Skin of body (tissue), 2 donors: ENCODE measurements around the gene GFPT2. TPM values are rescaled to one million over a fixed set of nuclear protein-coding genes. Genes with fewer than 3 reads are reported as not detected.

Experiments
- DNase-seq: peaks from one replicate; lab custom pipeline; 2025; lab: John Stamatoyannopoulos, UW
- total RNA-seq: library from RNA; depleted of rRNA; stranded (reverse); fragments of >200 nt; gene quantifications from one replicate; pipeline ENCODE4 v1.2.3, GENCODE V29; 2014

GFPT2 gene
- total RNA-seq = 7.5 TPM

DNA sequence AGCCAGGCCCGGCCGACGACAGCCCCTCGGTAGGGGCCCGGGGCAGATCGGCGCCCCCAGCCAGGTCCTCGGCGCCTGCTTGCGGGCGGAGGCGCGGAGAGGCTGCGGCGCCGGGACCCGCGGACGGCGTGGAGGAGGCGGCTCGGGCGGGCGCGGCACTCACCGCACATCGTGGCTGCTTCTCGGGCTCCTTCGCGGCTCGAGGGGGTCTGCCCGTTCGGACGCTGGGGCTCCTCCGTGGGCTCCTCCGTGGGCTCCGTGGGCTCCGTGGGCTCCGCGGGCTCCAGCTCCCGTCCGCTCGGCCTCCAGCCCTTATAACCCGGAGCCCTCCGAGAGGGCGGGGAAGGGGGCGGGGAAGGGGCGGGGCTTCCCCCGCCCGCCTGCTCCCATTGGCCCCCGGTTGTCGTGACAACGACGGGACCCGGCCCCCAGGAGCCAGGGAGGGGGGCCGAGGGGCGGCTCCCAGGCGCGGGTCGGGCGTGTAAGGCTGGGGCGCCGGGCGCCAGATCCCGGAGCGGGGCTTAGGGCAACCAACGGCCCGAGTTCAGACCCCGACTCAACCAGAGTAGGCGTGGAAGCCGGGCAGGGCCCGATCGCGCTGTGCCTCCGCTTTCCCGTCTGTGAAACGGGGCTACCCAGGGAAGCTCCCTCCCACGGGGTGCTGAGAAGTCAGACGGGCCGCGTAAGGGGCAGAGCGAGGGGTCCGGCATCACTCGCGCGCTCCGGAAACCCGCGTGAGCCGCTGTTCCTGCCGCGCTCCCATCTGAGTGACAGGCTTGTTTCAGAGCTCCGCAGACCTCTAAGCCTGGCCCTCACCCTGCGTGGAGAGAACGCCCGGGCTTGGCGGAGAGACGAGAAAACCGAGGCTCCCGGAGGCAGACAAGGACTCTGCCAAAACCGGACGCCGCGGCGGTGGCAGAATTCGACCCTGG, at the start of gene GFPT2:
Gene GFPT2, minus strand, starts transcription at position 289 of the 932 bp plus-strand sequence. Its CDS starts 119 bp downstream, at position 170.
- peak; percentile 70 for DNase-seq

- no peak for DNase-seq
Observed at GRCh38 chr5:180402716-180403115, 49.6 kb upstream of the GFPT2 start.

DNA sequence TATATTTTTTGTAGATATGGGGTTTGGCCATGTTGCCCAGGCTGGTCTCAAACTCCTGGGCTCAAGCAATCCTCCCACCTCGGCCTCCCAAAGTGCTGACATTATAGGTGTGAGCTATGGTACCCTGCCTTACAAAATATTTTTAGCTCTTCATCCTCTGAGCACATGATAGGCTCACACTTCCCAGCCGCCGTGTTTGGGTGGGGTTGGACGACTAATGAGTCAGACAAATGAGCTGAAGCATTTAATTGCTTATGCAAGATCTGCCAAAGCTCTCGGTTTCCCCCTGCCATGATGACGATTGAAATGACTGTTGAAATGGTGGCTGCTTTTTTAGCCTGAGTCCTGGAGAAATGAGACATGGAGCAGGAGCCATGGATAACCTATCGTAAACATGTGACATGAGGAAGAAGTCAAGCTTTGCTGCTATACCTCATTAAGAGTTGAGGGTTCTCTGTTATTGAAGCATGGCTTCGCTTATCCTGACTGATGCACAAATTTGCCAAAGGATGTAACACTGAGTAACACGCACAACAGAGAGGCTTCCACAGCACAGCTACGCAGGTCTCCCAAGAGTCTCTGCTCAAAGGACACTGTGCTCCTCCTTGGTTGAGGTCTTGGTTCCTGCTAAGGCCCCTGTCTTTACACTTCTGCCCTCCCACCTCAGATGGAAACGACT, 48.2 kb upstream of the GFPT2 start:
- DNase-seq = no peak

- DNase-seq = no peak
Observed at GRCh38 chr5:180400416-180400815, 47.3 kb upstream of the GFPT2 start.

- no peak for DNase-seq
Observed at GRCh38 chr5:180399401-180400215, 46.5 kb upstream of the GFPT2 start.

DNA sequence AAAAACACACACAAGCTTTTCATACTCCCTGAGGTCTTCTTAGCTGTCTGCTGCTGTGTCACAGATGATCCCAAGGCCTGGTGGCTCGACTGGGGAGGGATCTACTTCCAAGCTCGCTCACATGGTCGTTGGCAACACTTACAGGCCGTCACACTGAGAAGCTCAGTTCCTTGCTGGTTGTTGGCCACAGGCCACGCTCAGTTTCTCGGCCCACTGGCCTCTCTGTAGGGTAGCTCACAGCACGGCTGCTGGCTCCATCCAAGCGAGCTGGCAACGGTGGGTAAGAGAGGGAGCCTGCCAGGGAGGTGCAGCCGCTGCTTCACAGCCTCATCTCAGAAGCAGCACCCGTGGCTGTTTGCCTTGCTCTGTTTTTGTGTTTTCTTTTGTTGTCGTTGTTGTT, 43.8 kb upstream of the GFPT2 start:
- no peak for DNase-seq

- no peak for DNase-seq
Observed at GRCh38 chr5:180395540-180396274, 42.6 kb upstream of the GFPT2 start.

GRCh38 chr5:180394031-180394636, 41.0 kb upstream of the GFPT2 start:
- DNase-seq = no peak

DNA sequence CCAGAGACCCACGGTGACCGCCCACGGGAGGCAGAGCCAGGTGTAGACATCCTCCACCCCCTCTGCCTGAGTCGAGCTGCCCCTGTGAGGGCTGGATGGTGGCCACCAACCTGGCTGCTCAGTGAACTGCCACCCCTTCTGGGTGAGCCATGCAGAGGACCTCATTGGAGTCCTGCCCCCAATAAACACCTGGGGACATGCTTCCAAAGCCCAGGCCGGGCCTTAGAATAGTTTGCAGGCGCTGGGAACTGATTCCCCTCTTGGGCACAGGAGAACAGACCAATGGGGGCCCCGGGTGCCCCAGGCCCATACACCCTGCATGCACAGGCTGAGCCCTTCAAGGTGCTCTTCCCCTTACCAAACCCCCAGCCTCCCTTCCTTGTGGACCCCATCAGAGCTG, 38.1 kb upstream of the GFPT2 start:
- DNase-seq = no peak

GRCh38 chr5:180390441-180391190, 37.5 kb upstream of the GFPT2 start:
- DNase-seq = no peak

- DNase-seq = no peak
Observed at GRCh38 chr5:180389252-180390101, 36.3 kb upstream of the GFPT2 start.

- no peak for DNase-seq
Observed at GRCh38 chr5:180387798-180388197, 34.7 kb upstream of the GFPT2 start.

GRCh38 chr5:180382926-180383325, 29.8 kb upstream of the GFPT2 start:
- no peak for DNase-seq

DNA sequence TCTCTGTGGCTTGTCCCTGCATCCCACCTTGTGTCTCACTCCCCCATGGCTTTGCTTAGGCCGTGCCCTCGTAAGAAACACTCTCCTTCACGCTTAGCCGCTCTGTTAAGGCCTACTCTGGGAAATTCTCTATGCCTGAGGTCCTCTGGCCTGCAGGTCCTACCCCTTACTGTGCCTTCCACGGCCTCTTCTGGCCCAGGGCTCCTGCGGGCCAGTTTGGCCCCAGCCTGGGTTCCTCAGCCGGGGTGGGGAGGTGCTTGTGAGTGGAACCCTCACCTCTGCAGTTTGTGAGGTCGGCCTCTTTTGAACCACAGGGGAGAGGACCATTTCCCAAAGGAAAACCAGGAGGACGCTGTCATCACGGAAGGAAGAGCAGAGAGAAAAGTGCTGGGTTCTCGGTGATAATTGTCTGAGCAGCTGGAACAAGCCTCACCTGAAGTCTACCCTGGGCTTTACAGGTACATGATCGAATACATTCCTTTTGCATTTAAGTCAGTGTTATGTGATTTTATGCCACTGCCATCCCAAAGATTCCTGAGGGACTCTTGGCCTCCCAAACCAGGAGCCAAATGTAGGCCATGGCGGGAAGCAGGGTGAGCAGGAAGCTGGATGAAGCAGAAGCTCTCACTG, 28.8 kb upstream of the GFPT2 start:
- no peak for DNase-seq

- no peak for DNase-seq
Observed at GRCh38 chr5:180381428-180381827, 28.3 kb upstream of the GFPT2 start.

DNA sequence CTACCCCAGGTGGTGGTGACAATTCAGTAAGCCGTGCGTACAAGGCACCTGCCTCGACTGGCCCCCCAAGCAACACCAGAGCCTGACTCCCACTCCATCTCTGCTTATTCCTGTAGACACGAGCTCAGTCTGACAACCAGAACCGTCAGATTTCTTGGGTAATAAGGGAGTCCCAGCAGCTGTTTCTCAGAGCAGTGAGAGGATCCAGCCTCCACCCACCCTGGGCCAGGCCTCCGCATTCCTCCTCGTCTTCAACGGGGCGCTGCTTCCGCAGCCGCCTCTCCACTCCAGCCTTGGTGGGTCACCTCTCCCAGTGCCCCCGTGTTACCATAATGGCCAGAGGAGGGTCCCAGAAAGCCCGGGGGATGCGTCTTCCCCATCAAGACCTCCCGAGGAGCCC, 27.7 kb upstream of the GFPT2 start:
- no peak for DNase-seq

GRCh38 chr5:180380441-180380840, 27.3 kb upstream of the GFPT2 start:
- DNase-seq = no peak

DNA sequence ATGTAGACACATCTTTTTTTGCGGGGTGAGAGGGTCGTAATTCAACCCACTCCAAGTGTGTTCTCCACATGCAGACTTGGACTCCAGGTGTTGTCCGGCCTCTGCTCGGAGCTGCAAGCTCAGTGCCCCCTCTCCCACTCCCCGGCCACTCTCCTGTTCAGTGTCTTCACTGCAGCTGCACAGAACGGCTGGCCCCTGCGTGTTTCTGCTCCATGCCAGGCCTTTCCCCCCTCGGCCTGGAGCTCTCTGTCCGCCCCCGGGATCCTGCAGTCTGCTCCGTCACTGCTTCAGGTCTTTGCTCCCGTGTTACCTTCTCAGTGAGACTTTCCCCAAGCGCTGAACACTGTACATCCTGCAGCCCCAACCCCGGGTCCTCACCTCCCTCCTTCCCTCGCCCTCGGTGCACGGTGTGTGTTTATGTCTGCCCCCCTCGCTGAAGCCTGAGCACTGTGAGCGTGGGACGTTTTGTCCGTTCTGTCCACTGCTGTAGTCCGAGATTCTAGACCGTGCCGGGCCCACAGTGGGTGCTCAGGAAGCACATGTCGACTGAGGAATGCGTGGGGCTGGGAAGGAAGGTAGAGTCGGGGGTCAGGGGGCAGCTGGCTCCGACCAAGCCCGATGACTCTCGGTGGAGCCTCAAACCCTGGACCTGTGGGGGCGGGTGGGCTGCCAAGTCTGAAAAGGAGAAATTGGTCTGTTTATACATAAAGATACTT, 26.4 kb upstream of the GFPT2 start:
- no peak for DNase-seq
